ENCODE measurements around the gene VSTM2B. TPM values are rescaled to one million over a fixed set of nuclear protein-coding genes. Genes with fewer than 3 reads are reported as not detected.

VSTM2B gene
- polyA plus RNA-seq, 1 donor (not counting 4 experiments of a cell fraction or from before 2014, with no cell fraction given) = not detected

- TF ChIP-seq EZH2 (IDR thresholded peaks at IDR 0.05; ENCODE audit: low read length) = no peak
- TF ChIP-seq CTCF (optimal IDR thresholded peaks at IDR 0.05 in 1 of 3, IDR thresholded peaks at IDR 0.05 in 1 of 3, conservative IDR thresholded peaks at IDR 0.05 in 1 of 3; ENCODE audit: extremely low read depth in 1 of 3, insufficient read depth in 2 of 3, low read length in 3 of 3) = no peak
- no peaks in the 10 kb centered on the region for H3K4me1 ChIP-seq (ENCODE audit: control insufficient read depth, extremely low read depth, insufficient read depth, low read length)
- dilution Hi-C loops (cut with MboI; ENCODE audit: extremely low pct_ligation_motif_present, low sequenced_read_pairs) = no loop called here
- no peaks in the 10 kb centered on the region for H4K20me1 ChIP-seq (ENCODE audit: control insufficient read depth, extremely low read depth, insufficient read depth, low read length)
- H3K27ac ChIP-seq (ENCODE audit: control insufficient read depth, insufficient read depth, low read length) = no peak overlapping the region
- no peak overlapping the region for H2AFZ ChIP-seq (ENCODE audit: control insufficient read depth, low read length)
- no peaks in the 10 kb centered on the region for H3K27me3 ChIP-seq (ENCODE audit: control insufficient read depth, extremely low read depth, insufficient read depth, low read length)
- H3K4me2 ChIP-seq (ENCODE audit: control insufficient read depth, extremely low read depth, insufficient read depth, low read depth, low read length) = no peak overlapping the region
- FAIRE-seq (no peak), DNase-seq (ENCODE audit: low read depth, low spot score) (no peak)
- no peaks in the 10 kb centered on the region for H3K79me2 ChIP-seq (ENCODE audit: control insufficient read depth, insufficient read depth, low read length)
- no peaks in the 10 kb centered on the region for H3K36me3 ChIP-seq (ENCODE audit: control insufficient read depth in 2 of 2, extremely low read depth in 1 of 2, insufficient read depth in 2 of 2, low read length in 2 of 2)
- no peaks in the 10 kb centered on the region for H3K9me1 ChIP-seq (ENCODE audit: control insufficient read depth, extremely low read depth, insufficient read depth, low read length)
- peaks cover 9% of the 10 kb centered on the region for H3K9me3 ChIP-seq (ENCODE audit: control insufficient read depth, low read depth, low read length)
- H3K9ac ChIP-seq (ENCODE audit: control insufficient read depth, extremely low read depth, insufficient read depth, low read length) = no peak overlapping the region
- H3K4me3 ChIP-seq (ENCODE audit: control insufficient read depth in 2 of 3, extremely low read depth in 1 of 3, insufficient read depth in 2 of 3, low read depth in 1 of 3, low read length in 3 of 3) = no peak overlapping the region
Measured at GRCh38 chr19:29503785-29504184, 22.0 kb upstream of the VSTM2B start.

- Histone ChIP-seq H3K27ac (ENCODE audit: control insufficient read depth, insufficient read depth, low read length) (no peak overlapping the region), H3K9me1 (ENCODE audit: control insufficient read depth, extremely low read depth, insufficient read depth, low read length) (no peaks in the 10 kb centered on the region), H3K4me1 (ENCODE audit: control insufficient read depth, extremely low read depth, insufficient read depth, low read length) (no peaks in the 10 kb centered on the region), H3K9me3 (ENCODE audit: control insufficient read depth, low read depth, low read length) (peaks cover 10% of the 10 kb centered on the region), H4K20me1 (ENCODE audit: control insufficient read depth, extremely low read depth, insufficient read depth, low read length) (no peaks in the 10 kb centered on the region), H3K36me3 (ENCODE audit: control insufficient read depth in 2 of 2, extremely low read depth in 1 of 2, insufficient read depth in 2 of 2, low read length in 2 of 2) (no peaks in the 10 kb centered on the region), H3K4me3 (ENCODE audit: control insufficient read depth in 2 of 3, extremely low read depth in 1 of 3, insufficient read depth in 2 of 3, low read depth in 1 of 3, low read length in 3 of 3) (no peak overlapping the region), H3K79me2 (ENCODE audit: control insufficient read depth, insufficient read depth, low read length) (no peaks in the 10 kb centered on the region), H3K9ac (ENCODE audit: control insufficient read depth, extremely low read depth, insufficient read depth, low read length) (no peak overlapping the region), H3K27me3 (ENCODE audit: control insufficient read depth, extremely low read depth, insufficient read depth, low read length) (no peaks in the 10 kb centered on the region), H3K4me2 (ENCODE audit: control insufficient read depth, extremely low read depth, insufficient read depth, low read depth, low read length) (no peak overlapping the region), H2AFZ (ENCODE audit: control insufficient read depth, low read length) (no peak overlapping the region)
- TF ChIP-seq CTCF (optimal IDR thresholded peaks at IDR 0.05 in 1 of 3, IDR thresholded peaks at IDR 0.05 in 1 of 3, conservative IDR thresholded peaks at IDR 0.05 in 1 of 3; ENCODE audit: extremely low read depth in 1 of 3, insufficient read depth in 2 of 3, low read length in 3 of 3) (no peak), EZH2 (IDR thresholded peaks at IDR 0.05; ENCODE audit: low read length) (no peak)
- DNase-seq (ENCODE audit: low read depth, low spot score) (no peak), FAIRE-seq (no peak)
- dilution Hi-C loops (cut with MboI; ENCODE audit: extremely low pct_ligation_motif_present, low sequenced_read_pairs) = no loop called here
Measured at GRCh38 chr19:29504454-29504853, 21.3 kb upstream of the VSTM2B start.
